Heart left ventricle (tissue), 13 donors: ENCODE measurements around the gene RIMKLA.

Source experiments
- POLR2A ChIP-seq, 2 donors: fragments of 450-650 bp; IDR thresholded peaks; one replicate each; pipeline ENCODE4 v1.6.1; 2017; ENCODE audit warnings: antibody characterized with exemption in 2 of 2, mild to moderate bottlenecking in 2 of 2, moderate library complexity in 2 of 2
- TF ChIP-seq, protein P1 (sequence below), 12 donors: fragments of 200-600 bp; sonication (generic) in 4 of 12; IDR thresholded peaks; one replicate each; pipeline versions ENCODE4 v1.5.0 to v1.8.0; 2018 to 2022; ENCODE audit warnings: antibody characterized with exemption in 12 of 12, mild to moderate bottlenecking in 5 of 12
- donor health status: ischemic (EF 13 %, LVEDD 7.1; RV severe dilation, severe dysfunction).
- donor health status: DM: no; HTN: yes; CAD: no.
- donor health status: DM: no; HTN: no; CAD: no.
- donor health status: ischemic (EF 25% LVEDD 6.9; RV normal size, moderate dysfunction).
- donor health status: ischemic (EF 25% LVEDD 5.7; RV mildly dilated, moderate dysfunction).
- donor health status: ischemic (EF 35%, LVEDD 5.7; RV mildly dilated, moderate dysfunction).
- donor health status: nonischemic (EF 11% LVEDD 7.7; RV severe dilation, severe dysfunction).
- donor health status: DM: yes; HTN: yes; CAD: no.
- donor health status: PGD.
- donor health status: ischemic (EF 29% LVEDD 5.4; RV normal size, mild dysfunction).
- donor health status: nonischemic (EF 23%, LVEDD 6.1; RV moderate dilation, normal function).

DNA sequence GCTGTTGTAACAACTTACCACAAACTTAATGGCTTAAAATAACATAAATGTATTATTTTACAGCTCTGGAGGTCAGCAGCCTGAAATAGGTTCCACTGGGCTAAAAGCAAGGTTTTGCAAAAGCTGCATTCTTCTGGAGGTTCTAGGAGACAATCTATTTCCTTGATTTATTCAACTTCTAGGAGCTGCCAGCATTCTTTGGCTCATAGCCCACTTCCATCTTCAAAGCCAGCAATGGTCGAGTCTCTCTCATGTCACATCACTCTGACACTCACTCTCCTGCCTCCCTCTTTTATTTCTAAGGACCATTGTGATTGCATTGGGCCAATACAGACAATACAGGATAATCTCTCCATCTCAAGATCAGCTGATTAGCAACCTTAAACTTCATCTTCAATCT, 30.5 kb upstream of the RIMKLA start:
- no peak for TF ChIP-seq POLR2A (IDR thresholded peaks at IDR 0.05)
- TF ChIP-seq, protein P1, sequence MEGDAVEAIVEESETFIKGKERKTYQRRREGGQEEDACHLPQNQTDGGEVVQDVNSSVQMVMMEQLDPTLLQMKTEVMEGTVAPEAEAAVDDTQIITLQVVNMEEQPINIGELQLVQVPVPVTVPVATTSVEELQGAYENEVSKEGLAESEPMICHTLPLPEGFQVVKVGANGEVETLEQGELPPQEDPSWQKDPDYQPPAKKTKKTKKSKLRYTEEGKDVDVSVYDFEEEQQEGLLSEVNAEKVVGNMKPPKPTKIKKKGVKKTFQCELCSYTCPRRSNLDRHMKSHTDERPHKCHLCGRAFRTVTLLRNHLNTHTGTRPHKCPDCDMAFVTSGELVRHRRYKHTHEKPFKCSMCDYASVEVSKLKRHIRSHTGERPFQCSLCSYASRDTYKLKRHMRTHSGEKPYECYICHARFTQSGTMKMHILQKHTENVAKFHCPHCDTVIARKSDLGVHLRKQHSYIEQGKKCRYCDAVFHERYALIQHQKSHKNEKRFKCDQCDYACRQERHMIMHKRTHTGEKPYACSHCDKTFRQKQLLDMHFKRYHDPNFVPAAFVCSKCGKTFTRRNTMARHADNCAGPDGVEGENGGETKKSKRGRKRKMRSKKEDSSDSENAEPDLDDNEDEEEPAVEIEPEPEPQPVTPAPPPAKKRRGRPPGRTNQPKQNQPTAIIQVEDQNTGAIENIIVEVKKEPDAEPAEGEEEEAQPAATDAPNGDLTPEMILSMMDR (IDR thresholded peaks at IDR 0.05) = no peak
